Measurements from ENCODE around the gene WDR27. TPM values are rescaled to one million over a fixed set of nuclear protein-coding genes. Genes with fewer than 3 reads are reported as not detected.

WDR27 gene
- total RNA-seq, 2 experiments from 2014 or later, result 77.2 to 108 TPM

- intact Hi-C loops (cut with micrococcal nuclease; ENCODE audit: unreplicated experiment), result no loop called here
- POLR2A ChIA-PET, result no interaction called here
Observed at GRCh38 chr6:169533301-169534038, 168.4 kb downstream of the WDR27 start.

GRCh38 chr6:169530752-169531123, 171.1 kb downstream of the WDR27 start:
- BruUV-seq (replicated peaks), result no TSS peak
- no peak for TF ChIP-seq EZH2phosphoT487 (IDR thresholded peaks at IDR 0.05; ENCODE audit: borderline replicate concordance, low read depth, low read length)
- no peak overlapping the region for H2AFZ ChIP-seq (ENCODE audit: low read length)
- POLR2A ChIA-PET, result interaction anchor here (1.1 kb wide), 1 partner anchor 45 kb away, joined by 3 read pairs; no protein-coding TSS in a partner anchor
- DNase-seq (ENCODE audit: low spot score), result no peak
- no peak overlapping the region for H3K4me3 ChIP-seq (ENCODE audit: low read depth, low read length, poor library complexity, severe bottlenecking)
- H3K9me3 ChIP-seq (ENCODE audit: low read length), result no peaks in the 10 kb centered on the region
- no peaks in the 10 kb centered on the region for H3K79me2 ChIP-seq (ENCODE audit: insufficient read depth, low read depth, low read length)
- H3K27ac ChIP-seq (ENCODE audit: low read depth, low read length, poor library complexity, severe bottlenecking), result no peak overlapping the region
- H3K4me1 ChIP-seq (ENCODE audit: insufficient read depth, low read length, poor library complexity, severe bottlenecking), result no peaks in the 10 kb centered on the region
- CTCF ChIA-PET (ENCODE audit: unreplicated experiment), result no interaction called here
- no peak overlapping the region for H3K4me2 ChIP-seq (ENCODE audit: low read length)
- intact Hi-C loops (cut with micrococcal nuclease; ENCODE audit: unreplicated experiment), result no loop called here
- H4K20me1 ChIP-seq (ENCODE audit: insufficient read depth, low read length), result no peaks in the 10 kb centered on the region
- no peaks in the 10 kb centered on the region for H3K36me3 ChIP-seq (ENCODE audit: insufficient read depth, low read length)
- H3K9me2 ChIP-seq (ENCODE audit: insufficient read depth, low read length), result no peaks in the 10 kb centered on the region

More at GRCh38 chr6:169533301-169534038, 168.4 kb downstream of the WDR27 start:
- H3K9me3 ChIP-seq (ENCODE audit: low read length), result no peaks in the 10 kb centered on the region
- H3K4me3 ChIP-seq (ENCODE audit: low read depth, low read length, poor library complexity, severe bottlenecking), result no peak overlapping the region
- CTCF ChIA-PET (ENCODE audit: unreplicated experiment), result no interaction called here
- no peaks in the 10 kb centered on the region for H4K20me1 ChIP-seq (ENCODE audit: insufficient read depth, low read length)
- no peaks in the 10 kb centered on the region for H3K79me2 ChIP-seq (ENCODE audit: insufficient read depth, low read depth, low read length)
- TF ChIP-seq CTCF (conservative IDR thresholded peaks at IDR 0.05; ENCODE audit: low read length) (no peak), EZH2phosphoT487 (IDR thresholded peaks at IDR 0.05; ENCODE audit: borderline replicate concordance, low read depth, low read length) (no peak)
- no peaks in the 10 kb centered on the region for H3K36me3 ChIP-seq (ENCODE audit: insufficient read depth, low read length)
- DNase-seq (ENCODE audit: low spot score), result no peak
- no peaks in the 10 kb centered on the region for H3K9me2 ChIP-seq (ENCODE audit: insufficient read depth, low read length)
- no TSS peak for BruUV-seq (replicated peaks)
- H3K27ac ChIP-seq (ENCODE audit: low read depth, low read length, poor library complexity, severe bottlenecking), result no peak overlapping the region
- no peaks in the 10 kb centered on the region for H3K4me1 ChIP-seq (ENCODE audit: insufficient read depth, low read length, poor library complexity, severe bottlenecking)
- no peak overlapping the region for H2AFZ ChIP-seq (ENCODE audit: low read length)
- no peak overlapping the region for H3K4me2 ChIP-seq (ENCODE audit: low read length)

GRCh38 chr6:169529931-169530751, 171.7 kb downstream of the WDR27 start:
- no peak for TF ChIP-seq CTCF (conservative IDR thresholded peaks at IDR 0.05; ENCODE audit: low read length)
- TF ChIP-seq EZH2phosphoT487 (IDR thresholded peaks at IDR 0.05; ENCODE audit: borderline replicate concordance, low read depth, low read length), result no peak
- H3K9me2 ChIP-seq (ENCODE audit: insufficient read depth, low read length), result no peaks in the 10 kb centered on the region

More at GRCh38 chr6:169529931-169530751, 171.7 kb downstream of the WDR27 start:
- ChIA-PET POLR2A (interaction anchor here (0.9 kb wide), 1 partner anchor 10 kb away, joined by 3 read pairs; no protein-coding TSS in a partner anchor), CTCF (ENCODE audit: unreplicated experiment) (no interaction called here)
- no peak overlapping the region for H3K4me3 ChIP-seq (ENCODE audit: low read depth, low read length, poor library complexity, severe bottlenecking)
- DNase-seq (ENCODE audit: low spot score), result no peak
- no TSS peak for BruUV-seq (replicated peaks)
- no peaks in the 10 kb centered on the region for H4K20me1 ChIP-seq (ENCODE audit: insufficient read depth, low read length)
- intact Hi-C loops (cut with micrococcal nuclease; ENCODE audit: unreplicated experiment), result no loop called here
- H3K36me3 ChIP-seq (ENCODE audit: insufficient read depth, low read length), result no peaks in the 10 kb centered on the region
- no peaks in the 10 kb centered on the region for H3K9me3 ChIP-seq (ENCODE audit: low read length)
- no peaks in the 10 kb centered on the region for H3K4me1 ChIP-seq (ENCODE audit: insufficient read depth, low read length, poor library complexity, severe bottlenecking)
- H3K4me2 ChIP-seq (ENCODE audit: low read length), result no peak overlapping the region
- H2AFZ ChIP-seq (ENCODE audit: low read length), result no peak overlapping the region
- no peak overlapping the region for H3K27ac ChIP-seq (ENCODE audit: low read depth, low read length, poor library complexity, severe bottlenecking)
- H3K79me2 ChIP-seq (ENCODE audit: insufficient read depth, low read depth, low read length), result no peaks in the 10 kb centered on the region
